K562 (cell line): ENCODE results near the gene NPC1L1. TPM values are rescaled to one million over a fixed set of nuclear protein-coding genes. Genes with fewer than 3 reads are reported as not detected.

Source experiments
- ATAC-seq: fragments of 200-7000 bp; cut with Tn5 transposase; 3 replicates; pipeline ENCODE4 v1.9.1; 2020; ENCODE audit warnings: moderate library complexity
- BruUV-seq: library from RNA; stranded (reverse); fragments of 400-500 nt; replicated peaks from 2 replicates; lab custom pipeline; 2021; lab: Mats Ljungman, UMichigan
- CTCF ChIA-PET: fragments of 300-600 bp; formaldehyde crosslinking; extraction: SDS; loops from one replicate; lab custom pipeline; 2021; ENCODE audit warnings: low intra/inter-chr PET ratio; lab: Yijun Ruan, JAX
- POLR2A ChIA-PET: fragments of 300-600, 350-650 bp; sonication (Branson Sonifier 250); formaldehyde crosslinking; extraction: SDS; loops from one replicate; lab custom pipeline; 2021; ENCODE audit warnings: antibody characterized with exemption, inconsistent platforms; lab: Yijun Ruan, JAX
- DNase-seq, 4 experiments: peaks; one replicate each; pipeline versions ENCODE4 v3.0.0 to v3.0.0-alpha.2; 2011 to 2018; ENCODE audit warnings: low spot score in 3 of 4, mixed read lengths in 3 of 4; ENCODE audit errors: extremely low read depth in 1 of 4
- FAIRE-seq: peaks from 2 replicates; lab custom pipeline; 2011; peaks lifted over from hg19 to GRCh38; lab: Jason Lieb, UNC
- H2AFZ ChIP-seq: 2 replicates; pipeline ENCODE4 v1.6.0; 2011; ENCODE audit warnings: low read depth, low read length, control low read depth, inconsistent platforms
- H3K27ac ChIP-seq: fragments of 200-600 bp; 3 replicates; pipeline ENCODE4 v1.8.0; 2011; ENCODE audit warnings: low read depth, mild to moderate bottlenecking, control low read depth, inconsistent platforms, low read length, moderate library complexity, mixed read lengths; ENCODE audit errors: extremely low read depth
- H3K27me3 ChIP-seq, 2 experiments: fragments of 300-600 bp in 1 of 2; 2 replicates in 1 of 2; 3 replicates in 1 of 2; pipeline versions ENCODE4 v1.6.0 to v1.8.0; 2011; ENCODE audit warnings: inconsistent platforms in 2 of 2, low read length in 2 of 2, mild to moderate bottlenecking in 1 of 2, mixed read lengths in 1 of 2, moderate library complexity in 1 of 2; ENCODE audit not compliant: control insufficient read depth in 2 of 2, insufficient read depth in 2 of 2
- H3K36me3 ChIP-seq: fragments of 300-600 bp; 3 replicates; pipeline ENCODE4 v1.8.0; 2011; ENCODE audit warnings: mild to moderate bottlenecking, low read length, inconsistent platforms; ENCODE audit not compliant: control insufficient read depth, insufficient read depth
- H3K4me1 ChIP-seq, 2 experiments: fragments of 200-600 bp in 1 of 2; replicated peaks in 1 of 2; 2 replicates in 1 of 2; 3 replicates in 1 of 2; pipeline versions ENCODE4 v1.5.1 to v1.8.0; 2011; ENCODE audit warnings: inconsistent platforms in 2 of 2, low read length in 2 of 2, mild to moderate bottlenecking in 1 of 2, mixed read lengths in 1 of 2, moderate library complexity in 1 of 2; ENCODE audit not compliant: control insufficient read depth in 2 of 2, insufficient read depth in 2 of 2
- H3K4me2 ChIP-seq: 2 replicates; pipeline ENCODE4 v1.6.1; 2011; ENCODE audit warnings: low read length, control low read depth, inconsistent platforms, mixed read lengths; ENCODE audit not compliant: insufficient read depth
- H3K4me3 ChIP-seq: fragments of 200-600 bp; sonication (generic), shearing (Covaris generic); 2 replicates; pipeline ENCODE4 v1.5.1; 2016; ENCODE audit warnings: control low read depth, inconsistent platforms
- H3K79me2 ChIP-seq: fragments of 200-600 bp; 3 replicates; pipeline ENCODE4 v1.8.0; 2011; ENCODE audit warnings: low read length, inconsistent platforms; ENCODE audit not compliant: control insufficient read depth, insufficient read depth
- H3K9ac ChIP-seq, 2 experiments: 2 replicates each; pipeline versions ENCODE4 v1.6.0 to v1.6.1; 2011; ENCODE audit warnings: low read depth in 2 of 2, low read length in 2 of 2, control low read depth in 1 of 2, inconsistent platforms in 1 of 2, mild to moderate bottlenecking in 1 of 2, mixed read lengths in 1 of 2; ENCODE audit not compliant: insufficient read depth in 1 of 2
- H3K9me1 ChIP-seq: one replicate; pipeline ENCODE4 v1.6.0; 2011; ENCODE audit warnings: inconsistent platforms, mild to moderate bottlenecking, low read length, moderate library complexity; ENCODE audit not compliant: control insufficient read depth, insufficient read depth
- H3K9me3 ChIP-seq: replicated peaks from 2 replicates; pipeline ENCODE4 v1.5.1; 2011; ENCODE audit warnings: low read depth, low read length, inconsistent platforms; ENCODE audit not compliant: control insufficient read depth, insufficient read depth
- H4K20me1 ChIP-seq: replicated peaks from 2 replicates; pipeline ENCODE4 v1.6.1; 2011; ENCODE audit warnings: low read length, inconsistent platforms, mixed read lengths; ENCODE audit not compliant: control insufficient read depth, insufficient read depth
- SUPT5H ChIP-seq: fragments of 450-650 bp; IDR thresholded peaks from 2 replicates; pipeline ENCODE4 v1.6.1; 2016
- TEAD4 ChIP-seq, 2 experiments: sonication (generic) in 1 of 2; formaldehyde crosslinking in 1 of 2; IDR thresholded peaks; 2 replicates each; pipeline versions ENCODE4 v1.6.1 to v1.8.0; 2012 to 2022; ENCODE audit warnings: borderline replicate concordance in 1 of 2, inconsistent platforms in 1 of 2, low read length in 1 of 2, mild to moderate bottlenecking in 1 of 2, missing genetic modification reagents in 1 of 2
- ZNF239 ChIP-seq: fragments of 250-450 bp; sonication (Bioruptor Pico); IDR thresholded peaks from 2 replicates; pipeline ENCODE4 v1.4.0; 2020; ENCODE audit warnings: mild to moderate bottlenecking
- ZNF699 ChIP-seq: fragments of 250-450 bp; sonication (Bioruptor Pico); IDR thresholded peaks from 2 replicates; pipeline ENCODE4 v1.8.0; 2021; ENCODE audit warnings: mild to moderate bottlenecking, moderate library complexity; ENCODE audit not compliant: insufficient replicate concordance
- WGBS: fragments of 100-300 bp; shearing (Covaris generic); methylation state at CpG from one replicate; pipeline ENCODE4 v1.1.6; 2016; ENCODE audit warnings: low coverage, mixed read lengths; ENCODE audit not compliant: insufficient coverage; ENCODE audit errors: missing lambda C conversion rate; 5-methylcytosine and 5-hydroxymethylcytosine counted together
- in situ Hi-C: fragments of 300-500 bp; cut with MboI; formaldehyde crosslinking; loops from 4 replicates; pipeline ENCODE4 v1.15.0; 2018; ENCODE audit warnings: inconsistent platforms, mixed read lengths
- intact Hi-C: fragments of 100-400 bp; cut with micrococcal nuclease; formaldehyde crosslinking; loops from 2 replicates; pipeline ENCODE4 v1.14.2; 2022
- polyA plus RNA-seq, 8 experiments: library from polyadenylated mRNA; depleted of rRNA in 4 of 8; stranded (reverse) in 5 of 8; unstranded in 3 of 8; fragments of >200 nt; fragmentation: Nextera tagmentation in 2 of 8; fragmentation: Illumina TruSeq in 1 of 8; extraction: Ambion mirVana in 2 of 8; extraction: Trizol in 1 of 8; gene quantifications; 2 replicates each; pipeline versions ENCODE4 v1.2.1 to v1.2.3, GENCODE V29; 2011 to 2014; ENCODE audit warnings: inconsistent platforms in 1 of 8, missing spikeins in 1 of 8
- total RNA-seq, 7 experiments: library from RNA; depleted of rRNA in 6 of 7; stranded (reverse); fragments of >200 nt in 6 of 7; fragmentation: Illumina TruSeq in 2 of 7; extraction: Trizol in 2 of 7; gene quantifications; 2 replicates each; pipeline versions ENCODE4 v1.2.1 to v1.2.3, GENCODE V29; 2011 to 2021; ENCODE audit warnings: low replicate concordance in 1 of 7
- TF ChIP-seq, protein P1 (sequence below), 2 experiments: IDR thresholded peaks; 2 replicates each; pipeline ENCODE4 v1.6.1; 2011; ENCODE audit warnings: borderline replicate concordance in 1 of 2, control low read depth in 1 of 2, low read depth in 1 of 2, low read length in 1 of 2, mild to moderate bottlenecking in 1 of 2, mixed read lengths in 1 of 2, moderate library complexity in 1 of 2; ENCODE audit not compliant: insufficient read depth in 1 of 2, insufficient read length in 1 of 2, poor library complexity in 1 of 2, severe bottlenecking in 1 of 2; ENCODE audit errors: extremely low read depth in 1 of 2

The NPC1L1 gene
- total and polyA plus RNA-seq, 9 of the 15 experiments (the other 6 are each of a cell fraction or from before 2014, with no cell fraction given): 0.01 to 0.18 (median 0.07) TPM; not detected in 4

DNA sequence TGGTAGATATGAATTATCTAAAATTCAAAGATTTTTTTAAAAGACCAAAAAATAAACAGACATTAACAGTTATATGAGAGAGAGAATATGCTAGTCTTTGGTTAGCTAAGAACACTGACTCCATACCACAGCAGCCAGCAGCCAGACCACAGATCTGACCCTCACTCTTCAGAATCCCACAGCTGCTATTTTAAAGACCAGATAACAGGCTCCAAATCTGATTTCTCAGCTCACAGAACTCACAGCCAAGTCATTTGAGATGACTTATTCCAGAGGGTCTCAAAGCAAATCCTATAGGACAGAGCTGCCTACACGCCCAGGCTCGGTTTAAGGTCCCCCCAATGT lies 71.0 kb downstream of the NPC1L1 start:
- POLR2A ChIA-PET: interaction anchor here (1.3 kb wide), 1 partner anchor 9 kb away, joined by 4 read pairs; no protein-coding TSS in a partner anchor
- Histone ChIP-seq H3K9me3 (no peaks in the 10 kb centered on the region), H4K20me1 (peaks cover 2% of the 10 kb centered on the region; the same call in 1 of the 2 replicates), H3K27me3 (no peaks in the 10 kb centered on the region), H3K4me1 (peaks cover 4 to 7% of the 10 kb centered on the region in 2 experiments; a peak in 4 of 5 replicates), H3K79me2 (peaks cover 49% of the 10 kb centered on the region), H3K4me2 (no peak overlapping the region), H3K9me1 (no peaks in the 10 kb centered on the region), H3K4me3 (no peak overlapping the region), H2AFZ (no peak overlapping the region), H3K36me3 (peaks cover 74% of the 10 kb centered on the region), H3K27ac (no peak overlapping the region), H3K9ac (no peak overlapping the region)
- in situ Hi-C loops: loop anchor here (10.0 kb wide), 1 partner anchor 225 kb away; no protein-coding TSS in a partner anchor
- intact Hi-C loops: loop anchor here (10.0 kb wide), 1 partner anchor 95 kb away; no protein-coding TSS in a partner anchor
- TF ChIP-seq ZNF699 (no peak), TEAD4 (IDR thresholded peaks at IDR 0.05; ENCODE audit: low read length) (0 out of 2 replicates have a peak, but pooled peaks have one; percentile 9), TEAD4 (CRISPR knock-in tag; IDR thresholded peaks at IDR 0.05; ENCODE audit: borderline replicate concordance) (no peak), SUPT5H (no peak), ZNF239 (CRISPR knock-in tag) (no peak)
- TF ChIP-seq, protein P1, sequence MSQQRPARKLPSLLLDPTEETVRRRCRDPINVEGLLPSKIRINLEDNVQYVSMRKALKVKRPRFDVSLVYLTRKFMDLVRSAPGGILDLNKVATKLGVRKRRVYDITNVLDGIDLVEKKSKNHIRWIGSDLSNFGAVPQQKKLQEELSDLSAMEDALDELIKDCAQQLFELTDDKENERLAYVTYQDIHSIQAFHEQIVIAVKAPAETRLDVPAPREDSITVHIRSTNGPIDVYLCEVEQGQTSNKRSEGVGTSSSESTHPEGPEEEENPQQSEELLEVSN (IDR thresholded peaks at IDR 0.05; ENCODE audit: borderline replicate concordance in 1 of 2, extremely low read depth in 1 of 2, insufficient read depth in 1 of 2, insufficient read length in 1 of 2, low read depth in 1 of 2, low read length in 1 of 2, poor library complexity in 1 of 2, severe bottlenecking in 1 of 2): no peak
- ATAC-seq: peak; percentile 51; the same call in 1 of the 3 replicates
- CTCF ChIA-PET: no interaction called here
- DNase-seq: peak in 2 of 4 experiments; percentile 18
- WGBS: 70% methylated on average over 2 of the region's 2 CpGs
- no peak for FAIRE-seq
- no TSS peak for BruUV-seq
